Retinal pigment epithelial cell (primary cell): ENCODE measurements around the gene XRCC4.

Source experiments
- DNase-seq: peaks from one replicate; pipeline ENCODE4 v3.0.0-alpha.2; 2010; ENCODE audit warnings: low read depth
- H3K4me3 ChIP-seq: 2 replicates; pipeline ENCODE4 v1.5.1; 2011; ENCODE audit warnings: mild to moderate bottlenecking, low read length, control low read depth, moderate library complexity
- CTCF ChIP-seq: conservative IDR thresholded peaks from 2 replicates; pipeline ENCODE4 v1.5.1; 2011; ENCODE audit warnings: low read depth, low read length, control low read depth, inconsistent platforms

XRCC4 gene

GRCh38 chr5:83294246-83294645 is 216.9 kb downstream of the XRCC4 start:
- no peak overlapping the region for H3K4me3 ChIP-seq
- TF ChIP-seq CTCF, result no peak
- peak; percentile 28 for DNase-seq

GRCh38 chr5:83299353-83299752 is 222.0 kb downstream of the XRCC4 start:
- no peak for TF ChIP-seq CTCF
- H3K4me3 ChIP-seq, result no peak overlapping the region
- DNase-seq, result no peak

- no peak for TF ChIP-seq CTCF
- DNase-seq, result peak; percentile 54
- no peak overlapping the region for H3K4me3 ChIP-seq
These were observed 229.4 kb downstream of the XRCC4 start for GRCh38 chr5:83306572-83307241.

- DNase-seq, result no peak
- H3K4me3 ChIP-seq, result no peak overlapping the region
- no peak for TF ChIP-seq CTCF
These were observed 235.3 kb downstream of the XRCC4 start for GRCh38 chr5:83312663-83313062.

GRCh38 chr5:83313436-83313835 is 236.1 kb downstream of the XRCC4 start:
- TF ChIP-seq CTCF, result no peak
- H3K4me3 ChIP-seq, result no peak overlapping the region
- DNase-seq, result peak; percentile 50

- no peak for TF ChIP-seq CTCF
- peak; percentile 25 for DNase-seq
- no peak overlapping the region for H3K4me3 ChIP-seq
These were observed 244.2 kb downstream of the XRCC4 start for GRCh38 chr5:83321483-83322055.

- no peak overlapping the region for H3K4me3 ChIP-seq
- DNase-seq, result peak; percentile 16
- no peak for TF ChIP-seq CTCF
These were observed 245.1 kb downstream of the XRCC4 start for GRCh38 chr5:83322273-83322924.
